ENCODE data around the gene TOMM70.

Gene TOMM70

GRCh38 chr3:100401674-100402041, 769 bp upstream of the TOMM70 start:
- TF ChIP-seq PAX5 (IDR thresholded peaks at IDR 0.05; ENCODE audit: insufficient read depth, low read length, severe bottlenecking): no peak
- no peak for TF ChIP-seq POLR2AphosphoS5 (IDR thresholded peaks at IDR 0.05; ENCODE audit: low read depth, low read length)
- no peak for TF ChIP-seq POU2F2 (IDR thresholded peaks at IDR 0.05; ENCODE audit: low read depth, low read length)
- no peak for TF ChIP-seq SPI1 (IDR thresholded peaks at IDR 0.05; ENCODE audit: low read depth, low read length)
- TF ChIP-seq TAF1 (IDR thresholded peaks at IDR 0.05; ENCODE audit: low read depth, low read length): no peak
- no peak for TF ChIP-seq POLR2A (IDR thresholded peaks at IDR 0.05; ENCODE audit: low read depth, low read length)
- FAIRE-seq (no peak), DNase-seq (ENCODE audit: insufficient read length, low spot score) (no peak)

- DNase-seq (ENCODE audit: insufficient read length, low spot score) (no peak), FAIRE-seq (no peak)
- TF ChIP-seq TAF1 (IDR thresholded peaks at IDR 0.05; ENCODE audit: low read depth, low read length): no peak
- no peak for TF ChIP-seq SPI1 (IDR thresholded peaks at IDR 0.05; ENCODE audit: low read depth, low read length)
Observed at GRCh38 chr3:100400419-100400779, 490 bp downstream of the TOMM70 start.

GRCh38 chr3:100399341-100400071, 1.4 kb downstream of the TOMM70 start:
- no peak for TF ChIP-seq SPI1 (IDR thresholded peaks at IDR 0.05; ENCODE audit: low read depth, low read length)
- no peak for TF ChIP-seq PAX5 (IDR thresholded peaks at IDR 0.05; ENCODE audit: insufficient read depth, low read length, severe bottlenecking)
- no peak for TF ChIP-seq POU2F2 (IDR thresholded peaks at IDR 0.05; ENCODE audit: low read depth, low read length)
- TF ChIP-seq TAF1 (IDR thresholded peaks at IDR 0.05; ENCODE audit: low read depth, low read length): no peak
- TF ChIP-seq POLR2A (IDR thresholded peaks at IDR 0.05; ENCODE audit: low read depth, low read length): no peak
- TF ChIP-seq POLR2AphosphoS5 (IDR thresholded peaks at IDR 0.05; ENCODE audit: low read depth, low read length): no peak
- no peak for DNase-seq (ENCODE audit: insufficient read length, low spot score)
- no peak for FAIRE-seq

GRCh38 chr3:100396967-100397366, 3.9 kb downstream of the TOMM70 start:
- DNase-seq (ENCODE audit: insufficient read length, low spot score) (no peak), FAIRE-seq (no peak)

GRCh38 chr3:100395679-100396431, 5.0 kb downstream of the TOMM70 start:
- DNase-seq (ENCODE audit: insufficient read length, low spot score) (no peak), FAIRE-seq (no peak)
- TF ChIP-seq POLR2AphosphoS5 (IDR thresholded peaks at IDR 0.05; ENCODE audit: low read depth, low read length) (no peak), TAF1 (IDR thresholded peaks at IDR 0.05; ENCODE audit: low read depth, low read length) (no peak), PAX5 (IDR thresholded peaks at IDR 0.05; ENCODE audit: insufficient read depth, low read length, severe bottlenecking) (no peak), SPI1 (IDR thresholded peaks at IDR 0.05; ENCODE audit: low read depth, low read length) (no peak), POLR2A (IDR thresholded peaks at IDR 0.05; ENCODE audit: low read depth, low read length) (no peak), POU2F2 (IDR thresholded peaks at IDR 0.05; ENCODE audit: low read depth, low read length) (no peak)

More at GRCh38 chr3:100396967-100397366, 3.9 kb downstream of the TOMM70 start:
- TF ChIP-seq POU2F2 (IDR thresholded peaks at IDR 0.05; ENCODE audit: low read depth, low read length) (no peak), PAX5 (IDR thresholded peaks at IDR 0.05; ENCODE audit: insufficient read depth, low read length, severe bottlenecking) (no peak), POLR2AphosphoS5 (IDR thresholded peaks at IDR 0.05; ENCODE audit: low read depth, low read length) (no peak), POLR2A (IDR thresholded peaks at IDR 0.05; ENCODE audit: low read depth, low read length) (no peak), TAF1 (IDR thresholded peaks at IDR 0.05; ENCODE audit: low read depth, low read length) (no peak), SPI1 (IDR thresholded peaks at IDR 0.05; ENCODE audit: low read depth, low read length) (no peak)

GRCh38 chr3:100389025-100389424, 11.9 kb downstream of the TOMM70 start:
- FAIRE-seq (no peak), DNase-seq (ENCODE audit: insufficient read length, low spot score) (no peak)

GRCh38 chr3:100386437-100387074, 14.3 kb downstream of the TOMM70 start:
- DNase-seq (ENCODE audit: insufficient read length, low spot score): no peak
- no peak for TF ChIP-seq PAX5 (IDR thresholded peaks at IDR 0.05; ENCODE audit: insufficient read depth, low read length, severe bottlenecking)
- no peak for TF ChIP-seq SPI1 (IDR thresholded peaks at IDR 0.05; ENCODE audit: low read depth, low read length)
- TF ChIP-seq POLR2A (IDR thresholded peaks at IDR 0.05; ENCODE audit: low read depth, low read length): no peak
- TF ChIP-seq TAF1 (IDR thresholded peaks at IDR 0.05; ENCODE audit: low read depth, low read length): no peak
- TF ChIP-seq POLR2AphosphoS5 (IDR thresholded peaks at IDR 0.05; ENCODE audit: low read depth, low read length): no peak
- no peak for TF ChIP-seq POU2F2 (IDR thresholded peaks at IDR 0.05; ENCODE audit: low read depth, low read length)
- no peak for FAIRE-seq

More at GRCh38 chr3:100389025-100389424, 11.9 kb downstream of the TOMM70 start:
- no peak for TF ChIP-seq TAF1 (IDR thresholded peaks at IDR 0.05; ENCODE audit: low read depth, low read length)
- TF ChIP-seq POU2F2 (IDR thresholded peaks at IDR 0.05; ENCODE audit: low read depth, low read length): no peak
- no peak for TF ChIP-seq POLR2AphosphoS5 (IDR thresholded peaks at IDR 0.05; ENCODE audit: low read depth, low read length)
- no peak for TF ChIP-seq POLR2A (IDR thresholded peaks at IDR 0.05; ENCODE audit: low read depth, low read length)
- no peak for TF ChIP-seq SPI1 (IDR thresholded peaks at IDR 0.05; ENCODE audit: low read depth, low read length)
- no peak for TF ChIP-seq PAX5 (IDR thresholded peaks at IDR 0.05; ENCODE audit: insufficient read depth, low read length, severe bottlenecking)

GRCh38 chr3:100384733-100385525, 16.0 kb downstream of the TOMM70 start:
- FAIRE-seq (no peak), DNase-seq (ENCODE audit: insufficient read length, low spot score) (no peak)
- TF ChIP-seq POLR2AphosphoS5 (IDR thresholded peaks at IDR 0.05; ENCODE audit: low read depth, low read length): no peak
- no peak for TF ChIP-seq POLR2A (IDR thresholded peaks at IDR 0.05; ENCODE audit: low read depth, low read length)
- TF ChIP-seq PAX5 (IDR thresholded peaks at IDR 0.05; ENCODE audit: insufficient read depth, low read length, severe bottlenecking): no peak
- TF ChIP-seq SPI1 (IDR thresholded peaks at IDR 0.05; ENCODE audit: low read depth, low read length): no peak
- TF ChIP-seq TAF1 (IDR thresholded peaks at IDR 0.05; ENCODE audit: low read depth, low read length): no peak
- TF ChIP-seq POU2F2 (IDR thresholded peaks at IDR 0.05; ENCODE audit: low read depth, low read length): no peak

Measured in GM12891 (cell line).